Gastroesophageal sphincter (tissue), 3 donors: ENCODE results near the gene RFX7.

Source experiments
- POLR2A ChIP-seq, 2 donors: fragments of 450-650 bp; IDR thresholded peaks; one replicate each; pipeline ENCODE4 v1.6.1; 2017; ENCODE audit warnings: antibody characterized with exemption in 2 of 2, mild to moderate bottlenecking in 2 of 2, moderate library complexity in 1 of 2
- POLR2AphosphoS5 ChIP-seq: sonication (generic); formaldehyde crosslinking; IDR thresholded peaks from one replicate; pipeline ENCODE4 v1.6.1; 2017; ENCODE audit warnings: antibody characterized with exemption
- TF ChIP-seq, protein P1 (sequence below), 4 experiments: fragments of 200-600 bp in 2 of 4; fragments of 450-650 bp in 2 of 4; sonication (generic) in 1 of 4; IDR thresholded peaks; one replicate each; pipeline ENCODE4 v1.5.1; 2017 to 2019; ENCODE audit warnings: antibody characterized with exemption in 4 of 4, mild to moderate bottlenecking in 2 of 4, moderate library complexity in 2 of 4

DNA sequence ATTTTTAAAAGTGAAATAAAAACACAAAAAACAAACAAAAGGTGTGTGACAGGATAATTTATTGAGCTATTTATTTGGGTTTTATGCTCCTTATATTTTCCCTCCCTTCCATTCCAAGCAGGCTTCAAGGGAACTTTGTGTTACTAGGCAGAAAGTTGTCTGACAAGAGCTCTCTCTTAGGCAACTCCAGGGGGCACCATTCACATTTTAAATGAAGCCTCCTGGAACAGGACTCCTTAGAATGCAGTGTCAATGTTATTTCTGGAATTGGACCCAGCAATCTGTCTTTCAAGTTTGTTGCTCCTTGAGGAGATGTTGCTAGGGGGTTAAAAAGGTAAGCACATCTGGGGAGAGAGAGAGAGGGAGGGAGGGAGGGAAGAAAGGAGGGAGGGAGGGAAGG is 5.4 kb upstream of the RFX7 start:
- TF ChIP-seq, protein P1, sequence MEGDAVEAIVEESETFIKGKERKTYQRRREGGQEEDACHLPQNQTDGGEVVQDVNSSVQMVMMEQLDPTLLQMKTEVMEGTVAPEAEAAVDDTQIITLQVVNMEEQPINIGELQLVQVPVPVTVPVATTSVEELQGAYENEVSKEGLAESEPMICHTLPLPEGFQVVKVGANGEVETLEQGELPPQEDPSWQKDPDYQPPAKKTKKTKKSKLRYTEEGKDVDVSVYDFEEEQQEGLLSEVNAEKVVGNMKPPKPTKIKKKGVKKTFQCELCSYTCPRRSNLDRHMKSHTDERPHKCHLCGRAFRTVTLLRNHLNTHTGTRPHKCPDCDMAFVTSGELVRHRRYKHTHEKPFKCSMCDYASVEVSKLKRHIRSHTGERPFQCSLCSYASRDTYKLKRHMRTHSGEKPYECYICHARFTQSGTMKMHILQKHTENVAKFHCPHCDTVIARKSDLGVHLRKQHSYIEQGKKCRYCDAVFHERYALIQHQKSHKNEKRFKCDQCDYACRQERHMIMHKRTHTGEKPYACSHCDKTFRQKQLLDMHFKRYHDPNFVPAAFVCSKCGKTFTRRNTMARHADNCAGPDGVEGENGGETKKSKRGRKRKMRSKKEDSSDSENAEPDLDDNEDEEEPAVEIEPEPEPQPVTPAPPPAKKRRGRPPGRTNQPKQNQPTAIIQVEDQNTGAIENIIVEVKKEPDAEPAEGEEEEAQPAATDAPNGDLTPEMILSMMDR (IDR thresholded peaks at IDR 0.05) = no peak
- TF ChIP-seq POLR2A (IDR thresholded peaks at IDR 0.05) (no peak), POLR2AphosphoS5 (no peak)
